BJ (cell line): ENCODE results near the gene GPR39. TPM values are rescaled to one million over a fixed set of nuclear protein-coding genes. Genes with fewer than 3 reads are reported as not detected.

Source experiments
- CTCF ChIA-PET: fragments of 350-600 bp; formaldehyde crosslinking; extraction: SDS; loops from one replicate; lab custom pipeline; 2021; ENCODE audit warnings: antibody characterized with exemption, inconsistent platforms; lab: Yijun Ruan, JAX
- POLR2A ChIA-PET: fragments of 300-600 bp; sonication (Branson Sonifier 250); formaldehyde crosslinking; extraction: SDS; loops from one replicate; lab custom pipeline; 2021; ENCODE audit warnings: antibody characterized with exemption; lab: Charles Lee
- DNase-seq: peaks from one replicate; pipeline ENCODE4 v3.0.0-alpha.2; 2011; ENCODE audit warnings: low read depth
- H3K27me3 ChIP-seq: 2 replicates; pipeline ENCODE4 v1.6.0; 2011; ENCODE audit warnings: low read length; ENCODE audit not compliant: control insufficient read depth, insufficient read depth
- H3K36me3 ChIP-seq: 2 replicates; pipeline ENCODE4 v1.5.1; 2011; ENCODE audit warnings: low read length; ENCODE audit not compliant: control insufficient read depth, insufficient read depth
- H3K4me3 ChIP-seq: 2 replicates; pipeline ENCODE4 v1.5.1; 2011; ENCODE audit warnings: low read depth, mild to moderate bottlenecking, control low read depth, low read length
- CTCF ChIP-seq: IDR thresholded peaks from 2 replicates; pipeline ENCODE4 v1.5.1; 2011; ENCODE audit warnings: low read depth, mild to moderate bottlenecking, control low read depth, inconsistent platforms, low read length, moderate library complexity; ENCODE audit not compliant: insufficient read depth
- polyA plus RNA-seq: library from polyadenylated mRNA; depleted of rRNA; stranded (reverse); fragments of >200 nt; gene quantifications from 2 replicates; pipeline ENCODE4 v1.2.3, GENCODE V29; 2011

GPR39 gene
- polyA plus RNA-seq, 1 experiment: 2.3 TPM

- ChIA-PET POLR2A (no interaction called here), CTCF (no interaction called here)
- H3K36me3 ChIP-seq: no peaks in the 10 kb centered on the region
- no peaks in the 10 kb centered on the region for H3K27me3 ChIP-seq
- no peak for DNase-seq
- TF ChIP-seq CTCF: no peak
- H3K4me3 ChIP-seq: no peak overlapping the region
These were observed 172.7 kb downstream of the GPR39 start for GRCh38 chr2:132589111-132589830.

- CTCF ChIA-PET: no interaction called here
- Histone ChIP-seq H3K36me3 (no peaks in the 10 kb centered on the region), H3K4me3 (no peak overlapping the region), H3K27me3 (no peaks in the 10 kb centered on the region)
- no peak for DNase-seq
- POLR2A ChIA-PET: no interaction called here
- no peak for TF ChIP-seq CTCF
These were observed 173.4 kb downstream of the GPR39 start for GRCh38 chr2:132589966-132590365.

GRCh38 chr2:132593171-132593570 lies 176.6 kb downstream of the GPR39 start:
- no peaks in the 10 kb centered on the region; the same call in 1 of the 2 replicates for H3K27me3 ChIP-seq
- ChIA-PET CTCF (no interaction called here), POLR2A (no interaction called here)
- TF ChIP-seq CTCF: no peak
- H3K4me3 ChIP-seq: no peak overlapping the region
- no peaks in the 10 kb centered on the region for H3K36me3 ChIP-seq
- no peak for DNase-seq

GRCh38 chr2:132595186-132595585 lies 178.6 kb downstream of the GPR39 start:
- H3K36me3 ChIP-seq: no peaks in the 10 kb centered on the region
- ChIA-PET POLR2A (no interaction called here), CTCF (no interaction called here)
- no peak for TF ChIP-seq CTCF
- no peak overlapping the region for H3K4me3 ChIP-seq
- no peaks in the 10 kb centered on the region; the same call in 1 of the 2 replicates for H3K27me3 ChIP-seq
- DNase-seq: no peak

GRCh38 chr2:132595693-132596092 lies 179.1 kb downstream of the GPR39 start:
- TF ChIP-seq CTCF: no peak
- CTCF ChIA-PET: no interaction called here
- Histone ChIP-seq H3K36me3 (no peaks in the 10 kb centered on the region), H3K4me3 (no peak overlapping the region), H3K27me3 (no peaks in the 10 kb centered on the region; the same call in 1 of the 2 replicates)
- POLR2A ChIA-PET: no interaction called here
- no peak for DNase-seq
